ENCODE results near the gene LDHD. TPM values are rescaled to one million over a fixed set of nuclear protein-coding genes. Genes with fewer than 3 reads are reported as not detected.

Gene LDHD
- total and polyA plus RNA-seq, 2 of the 13 experiments (the other 11 are each of a cell fraction or from before 2014, with no cell fraction given) = 9.1 to 9.8 TPM

- TF ChIP-seq PRDM15 (CRISPR knock-in tag; IDR thresholded peaks at IDR 0.05) = no peak
- TF ChIP-seq ZSCAN9 (CRISPR knock-in tag; IDR thresholded peaks at IDR 0.05; ENCODE audit: borderline replicate concordance) = no peak; the same call in 1 of the 2 replicates
- TF ChIP-seq TOPORS (CRISPR knock-in tag; IDR thresholded peaks at IDR 0.05) = peak; percentile 86
- peak; percentile 68 for TF ChIP-seq ZBTB7B (CRISPR knock-in tag; IDR thresholded peaks at IDR 0.05)
- TF ChIP-seq ZBTB8A (CRISPR knock-in tag; IDR thresholded peaks at IDR 0.05; ENCODE audit: borderline replicate concordance, low read depth) = no peak
- TF ChIP-seq ZNF589 (CRISPR knock-in tag; conservative IDR thresholded peaks at IDR 0.05) = peak; percentile 54; the same call in 1 of the 2 replicates
- TF ChIP-seq TAF1 (CRISPR knock-in tag; IDR thresholded peaks at IDR 0.05) = peak; percentile 90
- TF ChIP-seq ZNF850 (CRISPR knock-in tag; conservative IDR thresholded peaks at IDR 0.05) = no peak
- TF ChIP-seq ZNF558 (CRISPR knock-in tag; IDR thresholded peaks at IDR 0.05; ENCODE audit: borderline replicate concordance) = peak; percentile 92
- TF ChIP-seq UBTF (CRISPR knock-in tag; IDR thresholded peaks at IDR 0.05) = peak; percentile 78
- peak; percentile 81 for TF ChIP-seq MEF2D (CRISPR knock-in tag; IDR thresholded peaks at IDR 0.05)
- no peak for TF ChIP-seq SIN3B (IDR thresholded peaks at IDR 0.05; ENCODE audit: low read length)
- TF ChIP-seq ATAD3A (CRISPR knock-in tag; IDR thresholded peaks at IDR 0.05) = 0 out of 2 replicates have a peak, but pooled peaks have one; percentile 71
- no peak for TF ChIP-seq ZNF703 (CRISPR knock-in tag; IDR thresholded peaks at IDR 0.05; ENCODE audit: borderline replicate concordance)
- TF ChIP-seq ZNF816 (CRISPR knock-in tag; IDR thresholded peaks at IDR 0.05; ENCODE audit: borderline replicate concordance) = peak; percentile 96
- TF ChIP-seq SRSF1 (optimal IDR thresholded peaks at IDR 0.05; ENCODE audit: low read depth, low read length) = peak; percentile 82
- peak; percentile 68; the same call in 1 of the 2 replicates for TF ChIP-seq RFXANK (CRISPR knock-in tag; IDR thresholded peaks at IDR 0.05)
- 0 out of 2 replicates have a peak, but pooled peaks have one; percentile 64 for TF ChIP-seq ZBTB44 (CRISPR knock-in tag; IDR thresholded peaks at IDR 0.05)
- TF ChIP-seq ZBTB46 (CRISPR knock-in tag; IDR thresholded peaks at IDR 0.05; ENCODE audit: borderline replicate concordance) = no peak
- no peak for TF ChIP-seq PLRG1 (conservative IDR thresholded peaks at IDR 0.05)
These were observed 32.0 kb upstream of the LDHD start, which contains the start of gene ZFP1 (continued) for GRCh38 chr16:75148311-75149195.
